Neural cell (in vitro differentiated cells): ENCODE measurements around the gene ZBTB24. TPM values are rescaled to one million over a fixed set of nuclear protein-coding genes. Genes with fewer than 3 reads are reported as not detected.

ENCODE experiments used
- H2AFZ ChIP-seq: fragments of 200-600, 300-800 bp; sonication (generic), shearing (Covaris generic); 2 replicates; pipeline ENCODE4 v1.6.0; 2014; ENCODE audit warnings: low read depth, mild to moderate bottlenecking, antibody characterized with exemption, low read length, moderate library complexity
- H3F3A ChIP-seq: fragments of 200-600 bp; shearing (Covaris generic); 2 replicates; pipeline ENCODE4 v1.6.1; 2016; ENCODE audit warnings: mild to moderate bottlenecking, moderate library complexity, mixed read lengths, antibody characterized with exemption, low read length; ENCODE audit not compliant: insufficient read depth, poor library complexity, severe bottlenecking
- H3K27ac ChIP-seq: fragments of 200-600, 300-800 bp; sonication (generic), shearing (Covaris generic); 2 replicates; pipeline ENCODE4 v1.5.1; 2014; ENCODE audit warnings: mild to moderate bottlenecking, low read length, moderate library complexity
- H3K27me3 ChIP-seq: fragments of 300-800, 200-600 bp; sonication (generic), shearing (Covaris generic); 2 replicates; pipeline ENCODE4 v1.6.0; 2014; ENCODE audit warnings: mild to moderate bottlenecking, low read depth, low read length, moderate library complexity; ENCODE audit not compliant: insufficient read depth
- H3K36me3 ChIP-seq: fragments of 300-800, 200-600 bp; sonication (generic), shearing (Covaris generic); 2 replicates; pipeline ENCODE4 v1.5.1; 2014; ENCODE audit warnings: mild to moderate bottlenecking, antibody characterized with exemption, low read length, moderate library complexity; ENCODE audit not compliant: insufficient read depth
- H3K4me2 ChIP-seq: fragments of 300-800, 200-600 bp; sonication (generic), shearing (Covaris generic); 2 replicates; pipeline ENCODE4 v1.6.0; 2014; ENCODE audit warnings: mild to moderate bottlenecking, low read length
- H3K4me3 ChIP-seq: fragments of 300-800, 200-600 bp; sonication (generic), shearing (Covaris generic); 2 replicates; pipeline ENCODE4 v1.5.1; 2014; ENCODE audit warnings: mild to moderate bottlenecking, low read length, moderate library complexity
- H3K79me2 ChIP-seq: fragments of 200-600 bp; shearing (Covaris generic); replicated peaks from 2 replicates; pipeline ENCODE4 v1.6.0; 2014; ENCODE audit warnings: mild to moderate bottlenecking, low read length, moderate library complexity; ENCODE audit not compliant: insufficient read depth
- H3K9ac ChIP-seq: fragments of 300-800, 200-600 bp; sonication (generic), shearing (Covaris generic); 2 replicates; pipeline ENCODE4 v1.6.1; 2016; ENCODE audit warnings: mild to moderate bottlenecking, low read length, mixed read lengths
- H3K9me2 ChIP-seq: fragments of 200-600 bp; shearing (Covaris generic); 2 replicates; pipeline ENCODE4 v1.6.1; 2016; ENCODE audit warnings: mild to moderate bottlenecking, low read length, mixed read lengths; ENCODE audit not compliant: insufficient read depth
- H3K9me3 ChIP-seq: fragments of 200-600, 300-800 bp; sonication (generic), shearing (Covaris generic); 2 replicates; pipeline ENCODE4 v1.6.1; 2016; ENCODE audit warnings: mild to moderate bottlenecking, mixed run types, low read length, moderate library complexity, mixed read lengths
- H4K20me1 ChIP-seq: fragments of 200-600 bp; shearing (Covaris generic); 2 replicates; pipeline ENCODE4 v1.6.1; 2016; ENCODE audit warnings: mild to moderate bottlenecking, mixed run types; ENCODE audit not compliant: insufficient read depth
- EP300 ChIP-seq: fragments of 450-650 bp; conservative IDR thresholded peaks from 2 replicates; pipeline ENCODE4 v1.6.1; 2014; ENCODE audit warnings: antibody characterized with exemption, mild to moderate bottlenecking, moderate library complexity; ENCODE audit not compliant: poor library complexity, severe bottlenecking
- EZH2 ChIP-seq: fragments of 200-600, 300-800 bp; shearing (Covaris generic), sonication (generic); IDR thresholded peaks from 2 replicates; pipeline ENCODE4 v1.6.1; 2014; ENCODE audit warnings: antibody characterized with exemption, low read length, borderline replicate concordance, mild to moderate bottlenecking; ENCODE audit not compliant: insufficient read depth, poor library complexity, severe bottlenecking
- MXI1 ChIP-seq: fragments of 450-650 bp; conservative IDR thresholded peaks from 2 replicates; pipeline ENCODE4 v1.6.1; 2014; ENCODE audit warnings: antibody characterized with exemption, mild to moderate bottlenecking; ENCODE audit not compliant: poor library complexity, severe bottlenecking
- POLR2AphosphoS5 ChIP-seq: IDR thresholded peaks from 2 replicates; pipeline ENCODE4 v1.6.1; 2012
- RAD21 ChIP-seq: fragments of 450-650 bp; conservative IDR thresholded peaks from 2 replicates; pipeline ENCODE4 v1.6.1; 2014; ENCODE audit warnings: antibody characterized with exemption, mild to moderate bottlenecking, moderate library complexity
- SMC3 ChIP-seq: fragments of 450-650 bp; conservative IDR thresholded peaks from 2 replicates; pipeline ENCODE4 v1.6.1; 2014; ENCODE audit warnings: antibody characterized with exemption, mild to moderate bottlenecking, moderate library complexity; ENCODE audit not compliant: poor library complexity
- TAF1 ChIP-seq: IDR thresholded peaks from 2 replicates; pipeline ENCODE4 v1.6.1; 2012; ENCODE audit warnings: low read depth
- polyA plus RNA-seq: library from polyadenylated mRNA; depleted of rRNA; stranded (reverse); fragments of >200 nt; gene quantifications from 2 replicates; pipeline ENCODE4 v1.2.3, GENCODE V29; 2014
- TF ChIP-seq, protein P1 (sequence below): IDR thresholded peaks from 2 replicates; pipeline ENCODE4 v1.6.1; 2012; ENCODE audit warnings: borderline replicate concordance
- TF ChIP-seq, protein P2 (sequence below): fragments of 450-650 bp; IDR thresholded peaks from 2 replicates; pipeline ENCODE4 v1.5.1; 2014; ENCODE audit warnings: antibody characterized with exemption, mild to moderate bottlenecking, moderate library complexity; ENCODE audit not compliant: poor library complexity, severe bottlenecking

Gene ZBTB24
- polyA plus RNA-seq, 1 donor from 2014 or later: 6.0 TPM

DNA sequence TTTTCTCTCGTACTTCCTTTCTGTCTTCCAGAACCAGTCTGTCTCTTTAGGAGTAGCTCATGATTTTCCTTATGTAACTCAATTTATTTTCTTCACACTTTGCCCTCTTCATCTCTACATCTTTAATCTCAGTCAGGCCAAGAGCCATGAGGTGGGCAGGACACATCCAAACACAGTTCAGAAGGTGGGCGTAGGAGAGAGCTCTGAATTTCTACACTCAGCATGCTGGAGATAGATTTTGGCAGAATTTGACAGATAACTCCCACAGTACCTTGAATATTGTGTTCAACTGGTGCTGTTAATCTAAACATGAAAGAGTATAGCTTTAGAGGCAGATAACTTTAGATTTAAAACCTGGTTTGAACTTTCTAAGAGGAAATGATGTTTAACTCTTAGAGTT lies 23.8 kb upstream of the ZBTB24 start:
- Histone ChIP-seq H3K4me2 (no peak overlapping the region), H3K27me3 (no peaks in the 10 kb centered on the region)

DNA sequence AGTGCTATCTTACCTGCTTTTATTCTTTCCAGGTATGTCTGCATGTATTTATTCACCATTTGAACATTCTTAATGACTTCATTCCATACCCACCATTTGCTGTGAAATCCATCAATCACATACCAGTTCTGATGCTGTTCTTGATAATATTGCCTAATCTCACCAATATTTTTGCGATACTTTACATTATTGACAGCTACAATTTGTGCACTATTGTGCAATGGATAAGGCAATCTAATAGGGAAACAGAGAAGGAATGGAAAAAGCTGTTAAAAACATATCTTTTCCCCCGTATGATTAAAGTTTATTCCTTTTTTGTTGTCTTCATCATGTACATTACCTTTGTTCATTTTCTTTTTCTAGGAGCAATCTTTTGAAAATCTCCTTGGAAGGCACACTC lies 23.3 kb upstream of the ZBTB24 start:
- no peaks in the 10 kb centered on the region for H3K9me3 ChIP-seq
- H3F3A ChIP-seq: no peaks in the 10 kb centered on the region
- H3K4me2 ChIP-seq: no peak overlapping the region
- no peak overlapping the region for H2AFZ ChIP-seq
- no peak for TF ChIP-seq SMC3
- TF ChIP-seq TAF1: no peak
- no peak for TF ChIP-seq POLR2AphosphoS5
- TF ChIP-seq MXI1: no peak
- TF ChIP-seq EZH2: no peak
- TF ChIP-seq EP300: no peak
- TF ChIP-seq, protein P1, sequence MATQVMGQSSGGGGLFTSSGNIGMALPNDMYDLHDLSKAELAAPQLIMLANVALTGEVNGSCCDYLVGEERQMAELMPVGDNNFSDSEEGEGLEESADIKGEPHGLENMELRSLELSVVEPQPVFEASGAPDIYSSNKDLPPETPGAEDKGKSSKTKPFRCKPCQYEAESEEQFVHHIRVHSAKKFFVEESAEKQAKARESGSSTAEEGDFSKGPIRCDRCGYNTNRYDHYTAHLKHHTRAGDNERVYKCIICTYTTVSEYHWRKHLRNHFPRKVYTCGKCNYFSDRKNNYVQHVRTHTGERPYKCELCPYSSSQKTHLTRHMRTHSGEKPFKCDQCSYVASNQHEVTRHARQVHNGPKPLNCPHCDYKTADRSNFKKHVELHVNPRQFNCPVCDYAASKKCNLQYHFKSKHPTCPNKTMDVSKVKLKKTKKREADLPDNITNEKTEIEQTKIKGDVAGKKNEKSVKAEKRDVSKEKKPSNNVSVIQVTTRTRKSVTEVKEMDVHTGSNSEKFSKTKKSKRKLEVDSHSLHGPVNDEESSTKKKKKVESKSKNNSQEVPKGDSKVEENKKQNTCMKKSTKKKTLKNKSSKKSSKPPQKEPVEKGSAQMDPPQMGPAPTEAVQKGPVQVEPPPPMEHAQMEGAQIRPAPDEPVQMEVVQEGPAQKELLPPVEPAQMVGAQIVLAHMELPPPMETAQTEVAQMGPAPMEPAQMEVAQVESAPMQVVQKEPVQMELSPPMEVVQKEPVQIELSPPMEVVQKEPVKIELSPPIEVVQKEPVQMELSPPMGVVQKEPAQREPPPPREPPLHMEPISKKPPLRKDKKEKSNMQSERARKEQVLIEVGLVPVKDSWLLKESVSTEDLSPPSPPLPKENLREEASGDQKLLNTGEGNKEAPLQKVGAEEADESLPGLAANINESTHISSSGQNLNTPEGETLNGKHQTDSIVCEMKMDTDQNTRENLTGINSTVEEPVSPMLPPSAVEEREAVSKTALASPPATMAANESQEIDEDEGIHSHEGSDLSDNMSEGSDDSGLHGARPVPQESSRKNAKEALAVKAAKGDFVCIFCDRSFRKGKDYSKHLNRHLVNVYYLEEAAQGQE: no peak
- TF ChIP-seq, protein P2, sequence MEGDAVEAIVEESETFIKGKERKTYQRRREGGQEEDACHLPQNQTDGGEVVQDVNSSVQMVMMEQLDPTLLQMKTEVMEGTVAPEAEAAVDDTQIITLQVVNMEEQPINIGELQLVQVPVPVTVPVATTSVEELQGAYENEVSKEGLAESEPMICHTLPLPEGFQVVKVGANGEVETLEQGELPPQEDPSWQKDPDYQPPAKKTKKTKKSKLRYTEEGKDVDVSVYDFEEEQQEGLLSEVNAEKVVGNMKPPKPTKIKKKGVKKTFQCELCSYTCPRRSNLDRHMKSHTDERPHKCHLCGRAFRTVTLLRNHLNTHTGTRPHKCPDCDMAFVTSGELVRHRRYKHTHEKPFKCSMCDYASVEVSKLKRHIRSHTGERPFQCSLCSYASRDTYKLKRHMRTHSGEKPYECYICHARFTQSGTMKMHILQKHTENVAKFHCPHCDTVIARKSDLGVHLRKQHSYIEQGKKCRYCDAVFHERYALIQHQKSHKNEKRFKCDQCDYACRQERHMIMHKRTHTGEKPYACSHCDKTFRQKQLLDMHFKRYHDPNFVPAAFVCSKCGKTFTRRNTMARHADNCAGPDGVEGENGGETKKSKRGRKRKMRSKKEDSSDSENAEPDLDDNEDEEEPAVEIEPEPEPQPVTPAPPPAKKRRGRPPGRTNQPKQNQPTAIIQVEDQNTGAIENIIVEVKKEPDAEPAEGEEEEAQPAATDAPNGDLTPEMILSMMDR: no peak
- TF ChIP-seq RAD21: no peak
- H3K27ac ChIP-seq: no peak overlapping the region
- H4K20me1 ChIP-seq: no peaks in the 10 kb centered on the region
- no peaks in the 10 kb centered on the region for H3K27me3 ChIP-seq
- no peak overlapping the region for H3K9ac ChIP-seq
- H3K79me2 ChIP-seq: no peaks in the 10 kb centered on the region
- no peaks in the 10 kb centered on the region for H3K9me2 ChIP-seq
- no peaks in the 10 kb centered on the region for H3K36me3 ChIP-seq
- no peak overlapping the region for H3K4me3 ChIP-seq

More for the DNA sequence above, 23.8 kb upstream of the ZBTB24 start:
- Histone ChIP-seq H3K27ac (no peak overlapping the region), H3K9me2 (no peaks in the 10 kb centered on the region), H2AFZ (no peak overlapping the region), H3K9ac (no peak overlapping the region), H3K9me3 (no peaks in the 10 kb centered on the region), H4K20me1 (no peaks in the 10 kb centered on the region), H3K79me2 (no peaks in the 10 kb centered on the region), H3K4me3 (no peak overlapping the region), H3K36me3 (no peaks in the 10 kb centered on the region), H3F3A (no peaks in the 10 kb centered on the region)
- no peak for TF ChIP-seq TAF1
- TF ChIP-seq, protein P1: no peak
- no peak for TF ChIP-seq EZH2
- no peak for TF ChIP-seq MXI1
- no peak for TF ChIP-seq RAD21
- TF ChIP-seq SMC3: no peak
- TF ChIP-seq EP300: no peak
- TF ChIP-seq, protein P2: no peak
- TF ChIP-seq POLR2AphosphoS5: no peak
